Breast epithelium (tissue), 3 donors: Measurements from ENCODE around the gene SCN2B.

Source experiments
- POLR2AphosphoS5 ChIP-seq, 3 donors: sonication (generic); formaldehyde crosslinking; IDR thresholded peaks; one replicate each; pipeline ENCODE4 v1.6.1; 2017; ENCODE audit warnings: antibody characterized with exemption in 3 of 3
- TF ChIP-seq, protein P1 (sequence below), 3 donors: fragments of 450-650 bp; IDR thresholded peaks; one replicate each; pipeline ENCODE4 v1.5.1; 2016 to 2017; ENCODE audit warnings: antibody characterized with exemption in 3 of 3, mild to moderate bottlenecking in 3 of 3, moderate library complexity in 3 of 3

DNA sequence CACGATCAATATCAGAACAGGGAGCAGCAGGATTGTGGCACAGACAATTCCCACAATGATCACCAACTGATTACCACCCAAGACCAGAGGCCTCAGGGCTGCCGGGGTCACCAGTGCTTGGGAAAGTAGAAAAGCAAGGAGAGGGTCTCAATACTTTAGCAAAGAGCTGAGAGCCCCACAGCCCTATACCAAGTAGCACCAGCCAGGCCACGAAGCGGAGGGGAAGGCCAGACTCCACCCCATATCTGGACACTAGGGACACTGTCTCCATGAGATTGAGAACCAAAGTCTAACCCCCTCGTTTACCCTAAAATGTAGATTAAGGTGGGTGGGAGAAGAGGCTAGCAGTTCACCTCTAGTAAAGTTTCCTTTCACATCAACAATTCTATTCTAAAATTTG is 24.1 kb upstream of the SCN2B start:
- TF ChIP-seq, protein P1, sequence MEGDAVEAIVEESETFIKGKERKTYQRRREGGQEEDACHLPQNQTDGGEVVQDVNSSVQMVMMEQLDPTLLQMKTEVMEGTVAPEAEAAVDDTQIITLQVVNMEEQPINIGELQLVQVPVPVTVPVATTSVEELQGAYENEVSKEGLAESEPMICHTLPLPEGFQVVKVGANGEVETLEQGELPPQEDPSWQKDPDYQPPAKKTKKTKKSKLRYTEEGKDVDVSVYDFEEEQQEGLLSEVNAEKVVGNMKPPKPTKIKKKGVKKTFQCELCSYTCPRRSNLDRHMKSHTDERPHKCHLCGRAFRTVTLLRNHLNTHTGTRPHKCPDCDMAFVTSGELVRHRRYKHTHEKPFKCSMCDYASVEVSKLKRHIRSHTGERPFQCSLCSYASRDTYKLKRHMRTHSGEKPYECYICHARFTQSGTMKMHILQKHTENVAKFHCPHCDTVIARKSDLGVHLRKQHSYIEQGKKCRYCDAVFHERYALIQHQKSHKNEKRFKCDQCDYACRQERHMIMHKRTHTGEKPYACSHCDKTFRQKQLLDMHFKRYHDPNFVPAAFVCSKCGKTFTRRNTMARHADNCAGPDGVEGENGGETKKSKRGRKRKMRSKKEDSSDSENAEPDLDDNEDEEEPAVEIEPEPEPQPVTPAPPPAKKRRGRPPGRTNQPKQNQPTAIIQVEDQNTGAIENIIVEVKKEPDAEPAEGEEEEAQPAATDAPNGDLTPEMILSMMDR (IDR thresholded peaks at IDR 0.05): no peak
- no peak for TF ChIP-seq POLR2AphosphoS5 (IDR thresholded peaks at IDR 0.05)
